Measurements from ENCODE around the gene DYNC1I2. TPM values are rescaled to one million over a fixed set of nuclear protein-coding genes. Genes with fewer than 3 reads are reported as not detected.

The DYNC1I2 gene
- total and polyA plus RNA-seq, 8 donors, result 87.2 to 223 (median 204) TPM

DNA sequence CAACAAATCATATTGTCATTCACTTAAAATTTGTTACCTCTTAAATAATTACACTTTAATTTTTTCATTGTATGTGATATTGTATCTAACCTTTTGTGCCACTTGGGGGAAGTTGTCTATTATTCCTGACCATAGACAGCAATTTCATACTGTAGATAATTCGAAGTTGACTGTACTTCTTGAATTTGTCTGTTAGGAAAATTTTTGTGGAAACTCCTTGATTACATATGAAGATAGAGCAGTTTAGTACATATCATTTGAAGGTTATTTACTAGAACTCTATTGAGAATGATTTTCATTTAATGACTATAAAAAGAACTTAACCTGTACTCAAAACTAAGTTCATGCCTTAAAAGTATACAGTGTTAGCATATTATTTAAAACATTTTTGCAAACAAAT, 5.1 kb downstream of the DYNC1I2 start:
- ATAC-seq, result no peak
- H3K36me3 ChIP-seq, result peaks cover 0 to 50% of the 10 kb centered on the region in 2 donors

DNA sequence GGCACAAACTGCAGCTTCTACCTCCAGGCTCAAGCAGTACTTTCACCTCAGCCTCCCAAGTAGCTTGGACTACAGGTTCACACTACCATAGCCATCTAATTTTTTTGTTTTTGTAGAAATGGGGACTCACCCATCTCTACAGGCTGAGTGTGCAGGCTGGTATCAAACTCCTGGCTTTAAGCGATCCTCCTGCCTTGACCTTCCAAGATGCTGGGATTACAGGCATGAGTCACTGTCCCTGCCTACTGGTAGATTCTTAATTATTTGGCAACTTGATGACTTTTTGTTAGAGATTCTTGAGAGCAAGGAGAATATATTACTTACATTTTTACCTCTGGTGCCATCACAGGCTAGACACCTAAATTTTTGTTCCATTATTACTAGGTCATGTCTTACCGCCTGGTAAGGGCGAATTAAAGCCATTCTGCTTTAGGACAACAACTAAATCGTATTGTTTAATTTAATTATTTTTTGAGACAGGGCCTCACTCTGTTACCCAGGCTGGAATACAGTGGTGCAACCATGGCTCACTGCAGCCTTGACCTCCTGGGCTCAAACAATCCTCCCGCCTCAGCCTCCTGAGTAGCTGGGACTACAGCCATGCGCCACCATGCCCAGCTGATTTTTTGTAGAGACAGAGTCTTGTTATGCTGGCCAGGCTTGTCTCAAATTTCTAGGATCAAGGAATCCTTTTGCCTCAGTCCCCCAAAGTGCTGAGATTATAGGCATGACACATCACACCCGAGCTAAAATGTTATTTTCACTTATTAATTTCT, 15.7 kb downstream of the DYNC1I2 start:
- ATAC-seq, result no peak
- TF ChIP-seq, protein P1, sequence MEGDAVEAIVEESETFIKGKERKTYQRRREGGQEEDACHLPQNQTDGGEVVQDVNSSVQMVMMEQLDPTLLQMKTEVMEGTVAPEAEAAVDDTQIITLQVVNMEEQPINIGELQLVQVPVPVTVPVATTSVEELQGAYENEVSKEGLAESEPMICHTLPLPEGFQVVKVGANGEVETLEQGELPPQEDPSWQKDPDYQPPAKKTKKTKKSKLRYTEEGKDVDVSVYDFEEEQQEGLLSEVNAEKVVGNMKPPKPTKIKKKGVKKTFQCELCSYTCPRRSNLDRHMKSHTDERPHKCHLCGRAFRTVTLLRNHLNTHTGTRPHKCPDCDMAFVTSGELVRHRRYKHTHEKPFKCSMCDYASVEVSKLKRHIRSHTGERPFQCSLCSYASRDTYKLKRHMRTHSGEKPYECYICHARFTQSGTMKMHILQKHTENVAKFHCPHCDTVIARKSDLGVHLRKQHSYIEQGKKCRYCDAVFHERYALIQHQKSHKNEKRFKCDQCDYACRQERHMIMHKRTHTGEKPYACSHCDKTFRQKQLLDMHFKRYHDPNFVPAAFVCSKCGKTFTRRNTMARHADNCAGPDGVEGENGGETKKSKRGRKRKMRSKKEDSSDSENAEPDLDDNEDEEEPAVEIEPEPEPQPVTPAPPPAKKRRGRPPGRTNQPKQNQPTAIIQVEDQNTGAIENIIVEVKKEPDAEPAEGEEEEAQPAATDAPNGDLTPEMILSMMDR (IDR thresholded peaks at IDR 0.05), result no peak
- Histone ChIP-seq H3K4me3 (no peak overlapping the region), H3K27me3 (no peaks in the 10 kb centered on the region), H3K27ac (no peak overlapping the region), H3K9me3 (no peaks in the 10 kb centered on the region), H3K4me1 (peaks cover 0 to 14% of the 10 kb centered on the region in 2 donors), H3K36me3 (peaks cover 0 to 23% of the 10 kb centered on the region in 2 donors)
- no peak for DNase-seq
- intact Hi-C loops (cut with DNase I), result no loop called here

More for the DNA sequence above, 5.1 kb downstream of the DYNC1I2 start:
- intact Hi-C loops (cut with DNase I), result no loop called here
- DNase-seq, result no peak
- Histone ChIP-seq H3K9me3 (no peaks in the 10 kb centered on the region), H3K4me1 (peaks cover 6 to 21% of the 10 kb centered on the region in 2 donors), H3K4me3 (no peak overlapping the region), H3K27ac (no peak overlapping the region), H3K27me3 (no peaks in the 10 kb centered on the region)
- TF ChIP-seq, protein P1 (IDR thresholded peaks at IDR 0.05), result no peak

DNA sequence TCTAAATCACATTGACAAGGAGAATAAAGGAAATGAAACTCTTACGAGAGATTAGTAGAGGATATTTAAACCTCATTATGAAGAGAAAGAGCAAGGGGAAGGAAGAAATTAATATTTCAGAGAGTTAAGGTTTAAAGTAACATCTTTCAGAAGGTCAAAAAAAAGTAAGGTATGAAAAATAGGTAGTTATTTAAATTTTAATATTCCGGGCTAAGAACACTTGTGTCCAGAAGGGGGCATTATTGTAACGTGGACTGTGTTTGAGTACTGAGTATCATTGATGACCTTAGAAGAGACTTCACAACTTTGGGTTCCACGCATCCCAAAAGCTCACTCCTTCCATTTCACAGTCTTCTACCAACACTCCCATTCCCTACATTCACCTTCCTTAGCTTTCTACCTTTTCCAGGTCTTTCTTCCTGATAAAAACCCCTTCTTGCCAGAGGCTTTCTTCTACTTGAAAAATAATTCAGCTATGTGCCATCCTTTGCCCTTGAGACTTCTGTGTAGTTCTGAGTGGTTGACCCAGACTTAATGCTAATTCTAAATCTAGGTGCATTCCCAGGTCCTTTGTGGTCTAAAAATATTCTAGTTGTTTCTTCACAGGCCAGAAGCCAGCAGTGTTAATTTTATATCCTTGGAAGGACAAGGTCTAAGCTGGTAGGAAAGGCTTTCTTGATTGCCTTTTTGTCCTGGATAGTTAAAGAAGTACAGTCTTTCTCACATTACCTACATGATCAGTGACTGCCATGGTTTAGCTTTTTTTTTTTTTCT, 16.5 kb downstream of the DYNC1I2 start:
- peaks cover 0 to 21% of the 10 kb centered on the region in 2 donors for H3K36me3 ChIP-seq
- H3K27ac ChIP-seq, result no peak overlapping the region
- DNase-seq (no peak), ATAC-seq (peak; percentile 63)
- TF ChIP-seq, protein P1 (IDR thresholded peaks at IDR 0.05), result peak; percentile 22 to 32
- no peaks in the 10 kb centered on the region for H3K27me3 ChIP-seq
- H3K4me3 ChIP-seq, result no peak overlapping the region
- no peaks in the 10 kb centered on the region for H3K9me3 ChIP-seq
- H3K4me1 ChIP-seq, result peaks cover 0 to 14% of the 10 kb centered on the region in 2 donors
- intact Hi-C loops (cut with DNase I), result no loop called here

DNA sequence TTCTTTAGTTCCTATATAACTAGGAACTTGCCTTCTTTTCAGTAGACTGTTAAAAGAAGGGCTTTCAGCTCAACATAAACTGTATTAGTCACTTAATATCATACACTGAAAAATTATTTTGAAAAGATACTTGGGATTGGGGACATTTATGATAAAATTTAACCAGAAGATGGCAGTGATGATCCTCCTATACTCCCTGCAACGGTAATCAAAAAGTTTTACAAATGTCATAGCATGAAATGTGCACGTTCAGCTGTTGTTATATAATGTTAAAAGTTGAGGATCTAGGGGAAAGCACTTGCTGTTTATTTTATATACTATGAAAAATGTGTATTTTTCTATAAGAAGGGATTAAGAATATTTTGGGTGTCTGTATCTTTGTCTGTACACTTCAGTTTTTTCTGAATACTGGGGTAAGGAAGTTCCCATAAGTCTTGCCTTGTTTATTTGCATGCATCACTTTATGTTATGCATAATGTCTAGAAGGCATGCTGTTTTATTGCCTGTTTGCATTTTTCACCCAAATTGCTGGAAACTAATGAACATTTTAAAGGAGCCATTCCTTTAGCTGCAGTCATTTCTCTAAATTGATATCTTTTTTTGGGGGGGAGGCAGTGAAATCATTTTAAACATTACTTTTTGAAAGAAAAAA, 19.0 kb downstream of the DYNC1I2 start:
- H3K9me3 ChIP-seq, result no peaks in the 10 kb centered on the region
- DNase-seq (no peak), ATAC-seq (no peak)
- intact Hi-C loops (cut with DNase I), result no loop called here
- TF ChIP-seq, protein P1 (IDR thresholded peaks at IDR 0.05), result no peak
- H3K4me1 ChIP-seq, result peaks cover 0 to 14% of the 10 kb centered on the region in 2 donors
- H3K36me3 ChIP-seq, result peaks cover 0 to 23% of the 10 kb centered on the region in 2 donors
- no peak overlapping the region for H3K27ac ChIP-seq
- H3K4me3 ChIP-seq, result no peak overlapping the region
- H3K27me3 ChIP-seq, result no peaks in the 10 kb centered on the region

DNA sequence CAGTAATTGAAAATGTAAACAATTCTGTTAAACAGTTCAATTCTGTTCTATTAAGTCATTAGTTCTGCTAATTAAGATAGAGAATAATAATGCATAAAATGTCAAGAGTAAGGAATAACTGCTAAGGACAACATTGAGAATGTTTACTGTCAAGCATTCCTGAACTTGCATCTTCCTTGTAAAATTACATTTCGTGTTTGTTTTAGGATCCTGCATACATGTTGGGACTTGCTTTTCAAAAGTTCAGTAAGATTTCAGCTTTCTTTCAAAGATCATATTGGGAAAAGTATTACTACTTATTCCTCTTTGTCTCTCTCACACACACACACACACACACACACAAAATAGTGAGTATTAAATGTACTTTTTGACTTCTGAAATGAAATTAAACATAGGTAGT, 20.5 kb downstream of the DYNC1I2 start:
- Histone ChIP-seq H3K9me3 (no peaks in the 10 kb centered on the region), H3K27ac (no peak overlapping the region), H3K36me3 (peaks cover 0 to 23% of the 10 kb centered on the region in 2 donors), H3K4me1 (peaks cover 0 to 16% of the 10 kb centered on the region in 2 donors), H3K4me3 (no peak overlapping the region), H3K27me3 (no peaks in the 10 kb centered on the region)
- intact Hi-C loops (cut with DNase I), result no loop called here
- DNase-seq (no peak), ATAC-seq (no peak)
- TF ChIP-seq, protein P1 (IDR thresholded peaks at IDR 0.05), result no peak

All from left lung (tissue), 10 donors.